ENCODE results near the gene PLP2.

PLP2 gene

DNA sequence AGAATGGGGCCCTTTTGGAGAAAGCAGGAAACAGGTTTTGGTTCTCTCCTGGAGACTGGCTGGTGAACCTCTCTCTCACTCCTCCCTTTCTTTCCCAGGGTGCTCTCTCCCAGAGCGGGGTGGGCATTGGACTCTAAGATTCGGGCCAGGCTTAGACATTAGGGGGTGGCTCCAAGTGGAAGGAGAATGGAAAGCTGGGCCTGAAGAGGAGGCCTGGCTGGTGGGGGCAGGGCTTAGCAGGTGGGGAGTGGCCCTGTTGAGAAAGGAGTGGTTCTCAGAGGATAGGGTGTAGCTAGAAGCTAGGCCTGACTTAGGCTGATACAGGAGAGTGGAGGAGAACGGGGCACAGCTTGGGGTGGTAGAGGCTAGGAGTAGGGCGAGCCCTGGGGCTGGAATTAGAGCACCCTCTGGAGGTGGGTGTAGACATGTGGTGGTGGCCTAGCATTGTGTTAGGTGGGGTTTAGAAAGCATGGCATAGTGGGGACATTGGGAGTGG is 5.7 kb downstream of the PLP2 start:
- Histone ChIP-seq H3K27ac (ENCODE audit: poor library complexity, severe bottlenecking) (peak overlapping the region; percentile 92), H3K36me3 (ENCODE audit: low read depth) (peaks cover 63% of the 10 kb centered on the region), H3K4me1 (ENCODE audit: insufficient read depth, poor library complexity, severe bottlenecking) (peaks cover 30% of the 10 kb centered on the region), H3K9me3 (ENCODE audit: severe bottlenecking) (no peaks in the 10 kb centered on the region), H3K4me3 (ENCODE audit: severe bottlenecking) (no peak overlapping the region), H3K27me3 (ENCODE audit: insufficient read depth, poor library complexity, severe bottlenecking) (no peaks in the 10 kb centered on the region)
- TF ChIP-seq, protein P1, sequence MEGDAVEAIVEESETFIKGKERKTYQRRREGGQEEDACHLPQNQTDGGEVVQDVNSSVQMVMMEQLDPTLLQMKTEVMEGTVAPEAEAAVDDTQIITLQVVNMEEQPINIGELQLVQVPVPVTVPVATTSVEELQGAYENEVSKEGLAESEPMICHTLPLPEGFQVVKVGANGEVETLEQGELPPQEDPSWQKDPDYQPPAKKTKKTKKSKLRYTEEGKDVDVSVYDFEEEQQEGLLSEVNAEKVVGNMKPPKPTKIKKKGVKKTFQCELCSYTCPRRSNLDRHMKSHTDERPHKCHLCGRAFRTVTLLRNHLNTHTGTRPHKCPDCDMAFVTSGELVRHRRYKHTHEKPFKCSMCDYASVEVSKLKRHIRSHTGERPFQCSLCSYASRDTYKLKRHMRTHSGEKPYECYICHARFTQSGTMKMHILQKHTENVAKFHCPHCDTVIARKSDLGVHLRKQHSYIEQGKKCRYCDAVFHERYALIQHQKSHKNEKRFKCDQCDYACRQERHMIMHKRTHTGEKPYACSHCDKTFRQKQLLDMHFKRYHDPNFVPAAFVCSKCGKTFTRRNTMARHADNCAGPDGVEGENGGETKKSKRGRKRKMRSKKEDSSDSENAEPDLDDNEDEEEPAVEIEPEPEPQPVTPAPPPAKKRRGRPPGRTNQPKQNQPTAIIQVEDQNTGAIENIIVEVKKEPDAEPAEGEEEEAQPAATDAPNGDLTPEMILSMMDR (IDR thresholded peaks at IDR 0.05; ENCODE audit: poor library complexity, severe bottlenecking) = no peak
- DNase-seq (ENCODE audit: low spot score) = no peak
- ATAC-seq (ENCODE audit: low read depth) = peak; percentile 49

DNA sequence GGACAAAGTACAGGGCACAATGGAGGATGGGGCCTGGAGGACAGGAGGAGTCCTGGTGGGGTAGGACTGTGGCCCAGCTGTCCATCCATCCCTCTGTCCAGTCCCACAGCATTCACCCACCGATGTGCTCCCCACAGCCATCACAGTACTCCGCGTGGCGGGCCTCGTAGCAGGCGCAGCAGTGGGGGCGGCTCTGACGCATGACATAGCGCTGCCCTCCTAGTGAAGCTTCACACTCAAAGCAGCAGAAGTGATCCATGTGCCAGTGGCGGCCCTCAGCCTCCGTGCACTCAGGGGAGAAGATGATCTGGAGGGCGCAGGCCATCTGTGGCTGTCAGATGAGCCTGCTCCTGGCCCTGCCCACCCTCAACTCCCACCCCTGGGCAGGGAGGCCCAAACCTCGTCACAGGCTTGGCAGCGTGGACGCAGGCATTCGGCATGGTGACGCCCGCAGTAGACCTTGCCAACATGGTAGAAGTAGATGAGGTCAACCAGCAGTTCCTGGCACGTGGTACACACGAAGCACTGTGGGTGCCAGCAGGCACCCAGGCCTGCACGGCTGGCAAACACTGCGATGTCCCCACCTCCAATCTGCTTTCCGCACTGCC is 6.3 kb downstream of the PLP2 start:
- H3K27ac ChIP-seq (ENCODE audit: poor library complexity, severe bottlenecking) = peak overlapping the region; percentile 92
- ATAC-seq (ENCODE audit: low read depth) = no peak
- peaks cover 65% of the 10 kb centered on the region for H3K36me3 ChIP-seq (ENCODE audit: low read depth)
- peaks cover 30% of the 10 kb centered on the region for H3K4me1 ChIP-seq (ENCODE audit: insufficient read depth, poor library complexity, severe bottlenecking)
- H3K4me3 ChIP-seq (ENCODE audit: severe bottlenecking) = no peak overlapping the region
- TF ChIP-seq, protein P1 (IDR thresholded peaks at IDR 0.05; ENCODE audit: poor library complexity, severe bottlenecking) = no peak
- no peaks in the 10 kb centered on the region for H3K27me3 ChIP-seq (ENCODE audit: insufficient read depth, poor library complexity, severe bottlenecking)
- no peak for DNase-seq (ENCODE audit: low spot score)
- no peaks in the 10 kb centered on the region for H3K9me3 ChIP-seq (ENCODE audit: severe bottlenecking)

DNA sequence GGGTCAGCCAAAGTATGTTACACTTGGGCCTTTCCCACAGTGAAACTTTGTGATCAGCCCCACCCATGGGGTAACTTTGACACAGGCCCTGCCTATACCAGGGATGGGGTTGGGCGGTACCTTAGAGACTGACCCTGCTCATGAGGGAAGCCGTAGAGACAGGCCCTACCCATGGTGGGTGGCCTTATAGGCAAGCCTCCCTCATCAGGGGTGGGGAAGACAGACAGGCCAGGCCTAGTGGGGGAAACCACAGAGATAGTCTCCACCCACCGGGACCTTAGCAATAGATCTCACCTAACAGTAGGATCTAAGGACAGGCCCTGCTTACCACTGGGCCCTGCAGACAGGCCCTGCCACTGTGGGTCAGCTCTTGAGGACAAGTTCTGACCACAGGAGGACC is 6.8 kb downstream of the PLP2 start:
- TF ChIP-seq, protein P1 (IDR thresholded peaks at IDR 0.05; ENCODE audit: poor library complexity, severe bottlenecking) = no peak
- ATAC-seq (ENCODE audit: low read depth) = no peak
- Histone ChIP-seq H3K9me3 (ENCODE audit: severe bottlenecking) (no peaks in the 10 kb centered on the region), H3K27ac (ENCODE audit: poor library complexity, severe bottlenecking) (no peak overlapping the region), H3K36me3 (ENCODE audit: low read depth) (peaks cover 65% of the 10 kb centered on the region), H3K27me3 (ENCODE audit: insufficient read depth, poor library complexity, severe bottlenecking) (no peaks in the 10 kb centered on the region), H3K4me1 (ENCODE audit: insufficient read depth, poor library complexity, severe bottlenecking) (peaks cover 30% of the 10 kb centered on the region), H3K4me3 (ENCODE audit: severe bottlenecking) (no peak overlapping the region)
- no peak for DNase-seq (ENCODE audit: low spot score)

DNA sequence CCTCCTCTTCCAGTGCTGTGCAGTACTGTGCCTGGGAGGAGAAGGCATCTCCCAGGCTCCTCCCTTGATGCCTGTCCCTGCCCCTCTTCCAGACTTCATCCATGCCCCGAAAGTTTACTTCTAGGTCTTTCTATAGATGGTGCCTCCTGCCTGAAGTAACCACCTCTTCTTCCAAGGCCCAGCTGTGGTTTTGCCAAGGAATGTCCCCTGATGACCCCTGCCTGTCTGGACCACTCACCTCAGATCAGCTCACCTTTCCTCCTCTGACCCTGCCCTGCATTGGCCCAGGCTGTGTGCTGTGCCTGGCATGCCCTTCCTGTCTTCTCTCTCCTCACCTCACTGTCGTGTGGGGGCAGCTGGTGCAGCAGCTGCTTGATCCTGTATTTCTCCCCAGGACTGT is 7.7 kb downstream of the PLP2 start:
- H3K4me3 ChIP-seq (ENCODE audit: severe bottlenecking) = no peak overlapping the region
- TF ChIP-seq, protein P1 (IDR thresholded peaks at IDR 0.05; ENCODE audit: poor library complexity, severe bottlenecking) = no peak
- H3K27me3 ChIP-seq (ENCODE audit: insufficient read depth, poor library complexity, severe bottlenecking) = no peaks in the 10 kb centered on the region
- H3K27ac ChIP-seq (ENCODE audit: poor library complexity, severe bottlenecking) = no peak overlapping the region
- peaks cover 28% of the 10 kb centered on the region for H3K4me1 ChIP-seq (ENCODE audit: insufficient read depth, poor library complexity, severe bottlenecking)
- no peaks in the 10 kb centered on the region for H3K9me3 ChIP-seq (ENCODE audit: severe bottlenecking)
- DNase-seq (ENCODE audit: low spot score) (no peak), ATAC-seq (ENCODE audit: low read depth) (no peak)
- H3K36me3 ChIP-seq (ENCODE audit: low read depth) = peaks cover 63% of the 10 kb centered on the region

DNA sequence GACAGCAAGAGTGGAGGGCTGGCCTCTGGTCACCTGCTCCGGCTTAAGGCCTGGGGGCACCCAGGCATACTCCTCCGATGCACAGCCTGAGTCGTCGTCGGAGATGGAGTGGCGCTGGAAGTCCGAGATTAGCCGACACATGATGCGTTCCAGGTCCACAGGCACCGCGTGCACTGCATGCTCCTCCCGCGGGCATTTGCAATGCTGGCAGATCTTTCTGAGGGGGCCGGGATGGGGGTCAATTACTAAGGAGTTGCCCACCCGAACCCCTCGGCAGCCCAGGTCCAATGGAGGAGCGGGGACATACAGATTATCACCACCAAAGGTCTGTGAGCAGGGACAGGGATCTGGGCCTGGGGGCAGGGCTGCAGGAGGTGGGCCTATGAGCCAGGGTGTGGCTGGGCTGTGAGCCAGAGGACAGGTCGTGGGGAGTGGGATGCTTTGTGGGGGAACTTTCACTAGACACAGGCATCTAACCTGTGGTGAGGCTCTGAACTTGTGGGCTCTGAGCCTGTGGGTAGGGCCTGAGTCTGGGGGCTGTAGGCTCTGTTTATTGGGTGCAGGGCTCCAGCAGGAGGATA is 12.1 kb downstream of the PLP2 start:
- no peaks in the 10 kb centered on the region for H3K4me1 ChIP-seq (ENCODE audit: insufficient read depth, poor library complexity, severe bottlenecking)
- no peaks in the 10 kb centered on the region for H3K9me3 ChIP-seq (ENCODE audit: severe bottlenecking)
- peak overlapping the region; percentile 81 for H3K4me3 ChIP-seq (ENCODE audit: severe bottlenecking)
- H3K27ac ChIP-seq (ENCODE audit: poor library complexity, severe bottlenecking) = peak overlapping the region; percentile 85
- TF ChIP-seq, protein P1 (IDR thresholded peaks at IDR 0.05; ENCODE audit: poor library complexity, severe bottlenecking) = no peak
- no peaks in the 10 kb centered on the region for H3K27me3 ChIP-seq (ENCODE audit: insufficient read depth, poor library complexity, severe bottlenecking)
- no peak for ATAC-seq (ENCODE audit: low read depth)
- peaks cover 36% of the 10 kb centered on the region for H3K36me3 ChIP-seq (ENCODE audit: low read depth)
- no peak for DNase-seq (ENCODE audit: low spot score)
